Measurements from ENCODE around the gene ADK. TPM values are rescaled to one million over a fixed set of nuclear protein-coding genes. Genes with fewer than 3 reads are reported as not detected.
A peak's percentile ranks its signal among the peaks of the same experiment; 100 is the strongest.
"Not testable (repeated sequence)": the region's sequence is repeated elsewhere in the genome, so short reads cannot be mapped to it uniquely, and the experiment has no call there.

The ADK gene
- total and polyA plus RNA-seq, 2 experiments from 2014 or later, result 39.9 to 53.0 TPM

DNA sequence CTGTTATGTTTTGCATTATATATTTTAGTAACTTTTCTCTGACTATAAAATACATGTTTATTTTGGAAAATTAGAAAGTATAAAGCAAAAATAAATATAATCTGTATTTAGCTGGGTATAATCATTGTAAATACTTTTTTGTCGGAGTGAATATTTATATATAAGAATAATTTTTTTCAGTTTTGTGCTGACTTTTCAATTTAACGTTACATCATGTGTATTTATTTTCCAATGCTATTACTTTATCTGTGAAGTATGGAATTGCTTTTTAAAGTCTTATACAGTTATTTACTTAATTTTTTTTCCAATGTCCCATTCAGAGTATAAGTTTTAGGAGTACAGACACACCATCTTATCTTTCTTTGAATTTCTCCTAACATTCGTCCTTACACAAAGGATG, 15.6 kb upstream of the ADK start:
- Mint-ChIP-seq H3K27me3 (ENCODE audit: insufficient read depth, low read depth, poor library complexity) (no peaks in the 10 kb centered on the region), H3K9me3 (no peaks in the 10 kb centered on the region), H3K4me1 (no peaks in the 10 kb centered on the region), H3K27ac (no peak overlapping the region), H3K4me3 (no peak overlapping the region), H3K36me3 (ENCODE audit: low read depth) (peaks cover 48% of the 10 kb centered on the region; the same call in 2 of the 3 replicates)
- H3K4me3 ChIP-seq, result no peak overlapping the region
- no peaks in the 10 kb centered on the region for H3F3A ChIP-seq (replicated peaks; ENCODE audit: low read depth)
- H3K36me3 ChIP-seq (ENCODE audit: insufficient read depth), result peaks cover 46% of the 10 kb centered on the region; the same call in 1 of the 2 replicates
- ATAC-seq, result no peak
- no peaks in the 10 kb centered on the region for H3K27me3 ChIP-seq (ENCODE audit: insufficient read depth)
- H3K79me2 ChIP-seq (replicated peaks; ENCODE audit: insufficient read depth), result no peaks in the 10 kb centered on the region
- H3K9me2 ChIP-seq (ENCODE audit: insufficient read depth), result no peaks in the 10 kb centered on the region
- no peak for TF ChIP-seq NANOG (IDR thresholded peaks at IDR 0.05; ENCODE audit: borderline replicate concordance)
- no peaks in the 10 kb centered on the region for H3K4me1 ChIP-seq (ENCODE audit: insufficient read depth)
- no peak overlapping the region for H3K4me2 ChIP-seq
- no peak overlapping the region for H3K27ac ChIP-seq (ENCODE audit: low read depth)
- DNase-seq (ENCODE audit: low spot score), result no peak
- H2AFZ ChIP-seq, result no peak overlapping the region
- H4K20me1 ChIP-seq (replicated peaks; ENCODE audit: insufficient read depth), result no peaks in the 10 kb centered on the region

GRCh38 chr10:74137992-74138391, 13.0 kb upstream of the ADK start:
- Histone ChIP-seq H3K36me3 (ENCODE audit: insufficient read depth) (peaks cover 26% of the 10 kb centered on the region; the same call in 1 of the 2 replicates), H3K9me2 (ENCODE audit: insufficient read depth) (no peaks in the 10 kb centered on the region), H3K27me3 (ENCODE audit: insufficient read depth) (no peaks in the 10 kb centered on the region), H3K4me3 (no peak overlapping the region), H3K4me1 (ENCODE audit: insufficient read depth) (no peaks in the 10 kb centered on the region), H3K4me2 (no peak overlapping the region), H3K79me2 (replicated peaks; ENCODE audit: insufficient read depth) (peaks cover 19% of the 10 kb centered on the region), H3K27ac (ENCODE audit: low read depth) (no peak overlapping the region), H3F3A (replicated peaks; ENCODE audit: low read depth) (no peaks in the 10 kb centered on the region), H2AFZ (no peak overlapping the region), H4K20me1 (replicated peaks; ENCODE audit: insufficient read depth) (no peaks in the 10 kb centered on the region)
- Mint-ChIP-seq H3K27ac (no peak overlapping the region), H3K27me3 (ENCODE audit: insufficient read depth, low read depth, poor library complexity) (no peaks in the 10 kb centered on the region), H3K9me3 (no peaks in the 10 kb centered on the region), H3K4me3 (no peak overlapping the region), H3K36me3 (ENCODE audit: low read depth) (peaks cover 37% of the 10 kb centered on the region; the same call in 2 of the 3 replicates), H3K4me1 (no peaks in the 10 kb centered on the region)
- TF ChIP-seq CTCF (conservative IDR thresholded peaks at IDR 0.05; ENCODE audit: low read depth in 2 of 2) (peak in 1 of 2 experiments; percentile 14; a peak in 1 of 4 replicates), EZH2phosphoT487 (IDR thresholded peaks at IDR 0.05; ENCODE audit: unreplicated experiment) (no peak)
- ATAC-seq (no peak), DNase-seq (ENCODE audit: low spot score) (no peak)

GRCh38 chr10:74138596-74138995, 12.4 kb upstream of the ADK start:
- not testable (repeated sequence) for H3K27me3 ChIP-seq (ENCODE audit: insufficient read depth); H4K20me1 ChIP-seq (replicated peaks; ENCODE audit: insufficient read depth); H3K9me2 ChIP-seq (ENCODE audit: insufficient read depth); H3K4me1 Mint-ChIP-seq; ATAC-seq; H3K4me2 ChIP-seq; H3K4me3 Mint-ChIP-seq; H3K9me3 Mint-ChIP-seq; H3K27ac Mint-ChIP-seq; H3K27me3 Mint-ChIP-seq (ENCODE audit: insufficient read depth, low read depth, poor library complexity); H2AFZ ChIP-seq; H3K27ac ChIP-seq (ENCODE audit: low read depth); H3F3A ChIP-seq (replicated peaks; ENCODE audit: low read depth); H3K4me1 ChIP-seq (ENCODE audit: insufficient read depth); DNase-seq (ENCODE audit: low spot score); H3K4me3 ChIP-seq
- peaks cover 26% of the 10 kb centered on the region; the same call in 1 of the 2 replicates for H3K36me3 ChIP-seq (ENCODE audit: insufficient read depth)
- peaks cover 24% of the 10 kb centered on the region for H3K79me2 ChIP-seq (replicated peaks; ENCODE audit: insufficient read depth)
- H3K36me3 Mint-ChIP-seq (ENCODE audit: low read depth), result peaks cover 31% of the 10 kb centered on the region; the same call in 2 of the 3 replicates
